Tibial artery (tissue), 4 donors: ENCODE measurements around the gene G2E3.

Source experiments
- DNase-seq, 2 donors: peaks; one replicate each; pipeline ENCODE4 v3.0.0-alpha.2; 2019
- H3K27ac ChIP-seq, 2 donors: fragments of 200-600 bp; sonication (generic) in 1 of 2; 1 replicate in 1 of 2; 2 replicates in 1 of 2; pipeline ENCODE4 v1.5.1; 2018 to 2019; ENCODE audit warnings: mild to moderate bottlenecking in 1 of 2
- H3K27me3 ChIP-seq, 2 donors: fragments of 200-600 bp; sonication (generic) in 1 of 2; one replicate each; pipeline versions ENCODE4 v1.5.1 to v1.6.0; 2016 to 2019
- H3K36me3 ChIP-seq, 3 donors: fragments of 200-600 bp; sonication (generic) in 2 of 3; one replicate each; pipeline ENCODE4 v1.5.1; 2016 to 2019; ENCODE audit warnings: mild to moderate bottlenecking in 2 of 3
- H3K4me1 ChIP-seq, 4 donors: fragments of 200-600 bp; sonication (generic) in 2 of 4; 1 replicate in 3 of 4; 2 replicates in 1 of 4; pipeline ENCODE4 v1.5.1; 2016 to 2019
- H3K4me3 ChIP-seq, 2 donors: fragments of 200-600 bp; sonication (generic) in 1 of 2; 1 replicate in 1 of 2; 2 replicates in 1 of 2; pipeline ENCODE4 v1.5.1; 2018 to 2019; ENCODE audit warnings: mild to moderate bottlenecking in 2 of 2
- H3K9me3 ChIP-seq, 3 donors: fragments of 200-600 bp; sonication (generic) in 1 of 3; one replicate each; pipeline ENCODE4 v1.5.1; 2016 to 2019
- intact Hi-C: fragments of 100-400 bp; cut with DNase I; formaldehyde crosslinking; loops from one replicate; pipeline ENCODE4 v1.15.0; 2023; ENCODE audit warnings: low total_unique reads
- TF ChIP-seq, protein P1 (sequence below), 2 experiments: fragments of 200-600 bp in 1 of 2; fragments of 450-650 bp in 1 of 2; IDR thresholded peaks; one replicate each; pipeline ENCODE4 v1.5.1; 2017 to 2019; ENCODE audit warnings: antibody characterized with exemption in 2 of 2, mild to moderate bottlenecking in 1 of 2, moderate library complexity in 1 of 2

G2E3 gene

DNA sequence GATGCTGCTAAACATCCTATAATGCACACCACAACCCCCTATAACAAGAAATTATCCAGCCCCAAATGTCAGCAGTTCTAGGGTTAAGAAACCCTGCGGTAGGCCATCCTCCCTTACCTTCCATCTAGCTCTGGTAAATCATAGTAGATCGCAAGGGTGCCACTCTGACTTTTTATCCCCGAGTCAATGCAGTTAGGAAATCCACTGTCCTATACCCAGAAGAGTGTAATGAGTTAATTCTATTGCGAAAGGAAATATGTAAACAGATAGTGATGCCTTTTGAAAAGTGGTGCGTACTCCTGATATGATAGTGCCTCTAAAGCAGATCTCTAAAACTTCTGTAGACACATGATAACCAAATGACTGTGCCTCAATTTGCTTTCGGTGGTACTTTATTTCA lies 93.0 kb downstream of the G2E3 start:
- Histone ChIP-seq H3K27ac (no peak overlapping the region), H3K4me1 (no peaks in the 10 kb centered on the region), H3K36me3 (peaks cover 49 to 80% (median 57%) of the 10 kb centered on the region in 3 donors), H3K9me3 (no peaks in the 10 kb centered on the region), H3K4me3 (no peak overlapping the region), H3K27me3 (no peaks in the 10 kb centered on the region)
- no peak for DNase-seq
- TF ChIP-seq, protein P1, sequence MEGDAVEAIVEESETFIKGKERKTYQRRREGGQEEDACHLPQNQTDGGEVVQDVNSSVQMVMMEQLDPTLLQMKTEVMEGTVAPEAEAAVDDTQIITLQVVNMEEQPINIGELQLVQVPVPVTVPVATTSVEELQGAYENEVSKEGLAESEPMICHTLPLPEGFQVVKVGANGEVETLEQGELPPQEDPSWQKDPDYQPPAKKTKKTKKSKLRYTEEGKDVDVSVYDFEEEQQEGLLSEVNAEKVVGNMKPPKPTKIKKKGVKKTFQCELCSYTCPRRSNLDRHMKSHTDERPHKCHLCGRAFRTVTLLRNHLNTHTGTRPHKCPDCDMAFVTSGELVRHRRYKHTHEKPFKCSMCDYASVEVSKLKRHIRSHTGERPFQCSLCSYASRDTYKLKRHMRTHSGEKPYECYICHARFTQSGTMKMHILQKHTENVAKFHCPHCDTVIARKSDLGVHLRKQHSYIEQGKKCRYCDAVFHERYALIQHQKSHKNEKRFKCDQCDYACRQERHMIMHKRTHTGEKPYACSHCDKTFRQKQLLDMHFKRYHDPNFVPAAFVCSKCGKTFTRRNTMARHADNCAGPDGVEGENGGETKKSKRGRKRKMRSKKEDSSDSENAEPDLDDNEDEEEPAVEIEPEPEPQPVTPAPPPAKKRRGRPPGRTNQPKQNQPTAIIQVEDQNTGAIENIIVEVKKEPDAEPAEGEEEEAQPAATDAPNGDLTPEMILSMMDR (IDR thresholded peaks at IDR 0.05): no peak
- intact Hi-C loops: no loop called here

DNA sequence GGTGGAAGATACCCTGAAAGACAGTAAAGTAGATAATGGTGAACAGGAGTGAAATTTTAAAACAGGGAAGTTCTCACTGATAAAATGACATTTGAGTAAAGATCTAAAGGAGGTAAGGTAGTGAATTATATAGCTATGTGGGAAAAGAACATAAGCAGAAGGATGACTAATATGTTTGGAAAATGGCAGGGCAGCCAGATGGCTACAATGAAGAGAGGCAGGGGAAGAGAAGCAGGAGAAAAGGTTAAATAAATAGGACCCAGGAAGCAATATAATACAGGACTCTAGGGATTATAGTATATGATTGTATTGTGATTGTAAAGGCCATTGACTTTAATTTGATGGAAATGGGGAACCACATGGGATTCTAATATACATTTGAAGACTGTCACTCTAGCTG lies 96.2 kb downstream of the G2E3 start:
- peaks cover 52 to 67% (median 56%) of the 10 kb centered on the region in 3 donors for H3K36me3 ChIP-seq

DNA sequence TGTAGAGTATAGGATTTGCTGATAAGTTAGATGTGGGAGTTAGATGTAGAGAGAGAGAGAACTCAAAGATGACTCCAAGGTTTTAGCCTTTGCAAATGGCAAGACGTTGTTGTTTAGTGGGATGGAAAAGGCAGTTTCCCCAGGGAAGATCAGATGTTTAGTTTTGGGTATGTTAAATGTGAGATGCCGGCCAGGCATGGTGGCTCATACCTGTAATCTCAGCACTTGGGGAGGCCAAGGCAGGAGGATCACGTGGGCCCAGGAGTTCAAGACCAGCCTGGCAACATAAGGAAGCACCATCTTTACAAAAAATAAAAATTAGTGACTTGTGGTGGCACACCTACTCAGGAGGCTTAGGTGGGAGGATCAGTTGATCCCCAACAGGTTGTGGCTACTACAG lies 96.7 kb downstream of the G2E3 start:
- no peaks in the 10 kb centered on the region for H3K4me1 ChIP-seq
- H3K9me3 ChIP-seq: no peaks in the 10 kb centered on the region
- no peaks in the 10 kb centered on the region for H3K27me3 ChIP-seq
- intact Hi-C loops: no loop called here
- H3K27ac ChIP-seq: no peak overlapping the region
- TF ChIP-seq, protein P1 (IDR thresholded peaks at IDR 0.05): no peak
- no peak for DNase-seq
- H3K36me3 ChIP-seq: peaks cover 48 to 61% (median 58%) of the 10 kb centered on the region in 3 donors
- H3K4me3 ChIP-seq: no peak overlapping the region

More for the DNA sequence above, 96.2 kb downstream of the G2E3 start:
- no peaks in the 10 kb centered on the region for H3K4me1 ChIP-seq
- no peak overlapping the region for H3K27ac ChIP-seq
- H3K27me3 ChIP-seq: no peaks in the 10 kb centered on the region
- TF ChIP-seq, protein P1 (IDR thresholded peaks at IDR 0.05): no peak
- intact Hi-C loops: no loop called here
- DNase-seq: no peak
- H3K9me3 ChIP-seq: no peaks in the 10 kb centered on the region
- no peak overlapping the region for H3K4me3 ChIP-seq

DNA sequence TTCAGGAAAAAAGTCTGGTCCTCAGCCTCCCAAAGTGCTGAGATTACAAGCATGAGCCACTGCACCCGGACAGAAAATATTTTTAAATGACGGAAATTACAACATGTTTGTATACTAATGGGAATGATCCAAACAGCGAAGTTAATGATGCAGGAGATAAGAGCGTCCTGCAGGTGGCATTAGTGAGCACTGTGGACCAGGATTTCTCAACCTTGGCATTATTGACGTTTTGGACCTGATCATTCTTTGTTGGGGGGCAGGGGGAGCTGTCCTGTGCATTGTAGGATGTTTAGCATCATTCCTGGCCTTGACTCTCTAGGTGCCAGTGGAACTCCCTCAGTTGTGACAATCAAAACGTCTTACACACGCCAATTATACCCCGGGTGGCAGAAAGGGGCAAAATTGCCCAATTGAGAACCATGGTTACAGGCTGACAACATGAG lies 97.3 kb downstream of the G2E3 start:
- Histone ChIP-seq H3K9me3 (no peaks in the 10 kb centered on the region), H3K36me3 (peaks cover 42 to 60% (median 55%) of the 10 kb centered on the region in 3 donors), H3K4me3 (no peak overlapping the region), H3K27me3 (no peaks in the 10 kb centered on the region), H3K27ac (no peak overlapping the region), H3K4me1 (no peaks in the 10 kb centered on the region)
- TF ChIP-seq, protein P1 (IDR thresholded peaks at IDR 0.05): peak; percentile 30 to 52
- intact Hi-C loops: no loop called here
- no peak for DNase-seq

DNA sequence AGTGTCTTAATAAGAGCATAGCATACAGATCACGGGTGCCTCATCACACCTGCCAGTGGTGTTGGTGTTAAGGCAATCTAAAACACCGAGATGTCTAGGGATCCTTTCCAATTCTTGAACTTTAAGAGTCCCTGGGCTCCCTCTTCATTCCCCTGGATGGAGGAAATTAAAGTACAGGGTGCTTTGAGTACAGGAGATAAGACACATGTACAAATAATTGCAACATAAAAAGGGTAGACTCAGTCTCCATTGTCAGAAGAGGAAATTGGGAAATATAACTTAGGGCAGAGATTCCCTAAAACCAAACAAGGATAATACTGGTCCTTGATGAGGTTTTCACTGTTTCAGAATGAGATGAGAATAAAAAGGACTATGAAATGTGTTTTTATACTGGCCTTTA lies 98.1 kb downstream of the G2E3 start:
- Histone ChIP-seq H3K27me3 (no peaks in the 10 kb centered on the region), H3K27ac (no peak overlapping the region), H3K4me1 (no peaks in the 10 kb centered on the region), H3K4me3 (no peak overlapping the region), H3K9me3 (no peaks in the 10 kb centered on the region), H3K36me3 (peaks cover 34 to 54% (median 52%) of the 10 kb centered on the region in 3 donors)
- TF ChIP-seq, protein P1 (IDR thresholded peaks at IDR 0.05): no peak
- DNase-seq: no peak
- intact Hi-C loops: no loop called here

DNA sequence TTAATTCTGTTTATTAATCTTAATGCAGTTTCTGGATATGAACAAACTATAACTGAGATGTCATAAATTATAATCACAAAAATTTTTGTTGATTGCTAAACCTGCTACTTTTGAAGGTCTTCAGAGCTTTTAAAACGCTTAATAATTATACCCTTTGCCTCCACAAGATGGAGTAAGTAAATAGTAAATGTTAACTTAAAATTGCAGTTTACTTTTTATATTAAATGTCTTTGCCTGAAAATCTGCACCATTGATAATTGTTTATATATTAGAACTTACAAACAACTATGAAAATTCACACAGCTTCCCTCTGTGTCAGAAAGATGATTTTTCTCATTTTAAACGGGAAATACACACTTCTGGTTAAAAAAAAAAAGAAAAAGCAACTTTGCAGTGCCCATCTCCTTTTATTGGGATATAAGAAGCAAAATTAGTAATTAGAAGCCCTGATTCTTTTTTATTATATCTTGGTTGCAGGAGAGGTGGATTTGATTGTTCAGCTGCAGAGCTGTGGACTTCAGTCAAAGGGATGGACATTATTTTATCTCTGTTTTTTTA lies 98.7 kb downstream of the G2E3 start:
- TF ChIP-seq, protein P1 (IDR thresholded peaks at IDR 0.05): peak in 1 of 2 experiments; percentile 25
- Histone ChIP-seq H3K36me3 (peaks cover 28 to 53% (median 45%) of the 10 kb centered on the region in 3 donors), H3K27ac (no peak overlapping the region), H3K4me3 (no peak overlapping the region), H3K9me3 (no peaks in the 10 kb centered on the region), H3K27me3 (no peaks in the 10 kb centered on the region), H3K4me1 (no peaks in the 10 kb centered on the region)
- DNase-seq: no peak
- intact Hi-C loops: no loop called here
